Measurements from ENCODE around the gene SLC34A1.

Gene SLC34A1

GRCh38 chr5:177433658-177434217, 49.5 kb downstream of the SLC34A1 start:
- peaks cover 42% of the 10 kb centered on the region for H3K79me2 ChIP-seq (ENCODE audit: insufficient read depth, low read length)
- no peak overlapping the region for H2AFZ ChIP-seq (ENCODE audit: low read length)
- no peaks in the 10 kb centered on the region for H3K27me3 ChIP-seq (ENCODE audit: insufficient read depth, low read length, poor library complexity, severe bottlenecking)
- H3K36me3 ChIP-seq (ENCODE audit: insufficient read depth, low read length): peaks cover 36% of the 10 kb centered on the region; the same call in 1 of the 2 replicates
- peaks cover 10% of the 10 kb centered on the region for H4K20me1 ChIP-seq (ENCODE audit: insufficient read depth, low read length, poor library complexity, severe bottlenecking)
- TF ChIP-seq EZH2phosphoT487 (IDR thresholded peaks at IDR 0.05; ENCODE audit: borderline replicate concordance): no peak
- TF ChIP-seq, protein P1, sequence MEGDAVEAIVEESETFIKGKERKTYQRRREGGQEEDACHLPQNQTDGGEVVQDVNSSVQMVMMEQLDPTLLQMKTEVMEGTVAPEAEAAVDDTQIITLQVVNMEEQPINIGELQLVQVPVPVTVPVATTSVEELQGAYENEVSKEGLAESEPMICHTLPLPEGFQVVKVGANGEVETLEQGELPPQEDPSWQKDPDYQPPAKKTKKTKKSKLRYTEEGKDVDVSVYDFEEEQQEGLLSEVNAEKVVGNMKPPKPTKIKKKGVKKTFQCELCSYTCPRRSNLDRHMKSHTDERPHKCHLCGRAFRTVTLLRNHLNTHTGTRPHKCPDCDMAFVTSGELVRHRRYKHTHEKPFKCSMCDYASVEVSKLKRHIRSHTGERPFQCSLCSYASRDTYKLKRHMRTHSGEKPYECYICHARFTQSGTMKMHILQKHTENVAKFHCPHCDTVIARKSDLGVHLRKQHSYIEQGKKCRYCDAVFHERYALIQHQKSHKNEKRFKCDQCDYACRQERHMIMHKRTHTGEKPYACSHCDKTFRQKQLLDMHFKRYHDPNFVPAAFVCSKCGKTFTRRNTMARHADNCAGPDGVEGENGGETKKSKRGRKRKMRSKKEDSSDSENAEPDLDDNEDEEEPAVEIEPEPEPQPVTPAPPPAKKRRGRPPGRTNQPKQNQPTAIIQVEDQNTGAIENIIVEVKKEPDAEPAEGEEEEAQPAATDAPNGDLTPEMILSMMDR (conservative IDR thresholded peaks at IDR 0.05; ENCODE audit: low read length): no peak
- H3K4me2 ChIP-seq (ENCODE audit: low read depth, low read length, poor library complexity, severe bottlenecking): no peak overlapping the region
- H3K9me2 ChIP-seq (replicated peaks; ENCODE audit: low read depth, low read length): no peaks in the 10 kb centered on the region
- no peak overlapping the region for H3K4me3 ChIP-seq (ENCODE audit: low read length, poor library complexity, severe bottlenecking)
- no peaks in the 10 kb centered on the region for H3F3A ChIP-seq (ENCODE audit: low read depth)
- H3K9ac ChIP-seq (ENCODE audit: low read depth, low read length, poor library complexity, severe bottlenecking): no peak overlapping the region
- H3K9me3 ChIP-seq (ENCODE audit: insufficient read depth, low read depth, low read length): no peaks in the 10 kb centered on the region
- peaks cover 38% of the 10 kb centered on the region for H3K4me1 ChIP-seq (ENCODE audit: insufficient read depth, low read length, poor library complexity, severe bottlenecking)

DNA sequence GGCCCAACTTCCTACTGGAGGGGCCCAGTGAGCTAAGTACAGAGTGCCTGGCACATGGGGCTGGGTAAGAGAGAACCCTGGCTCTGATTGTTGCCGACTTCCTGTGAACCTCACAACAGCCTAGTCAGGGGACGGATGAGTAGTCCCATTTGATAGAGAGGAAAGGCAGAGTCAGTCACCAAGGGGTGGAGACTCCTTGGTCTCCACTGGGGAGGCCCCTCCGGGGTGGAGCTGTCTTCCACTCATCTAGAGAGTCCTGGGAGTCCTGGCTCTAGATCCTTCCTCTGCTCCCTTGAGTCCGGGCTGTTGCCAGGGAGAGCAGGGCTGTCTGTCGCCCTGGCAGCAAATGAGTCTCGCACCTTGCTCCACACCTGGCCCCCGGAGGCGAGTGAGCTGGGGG, 50.2 kb downstream of the SLC34A1 start:
- Histone ChIP-seq H3K4me1 (ENCODE audit: insufficient read depth, low read length, poor library complexity, severe bottlenecking) (peaks cover 32% of the 10 kb centered on the region), H3K79me2 (ENCODE audit: insufficient read depth, low read length) (peaks cover 35% of the 10 kb centered on the region), H3K4me3 (ENCODE audit: low read length, poor library complexity, severe bottlenecking) (no peak overlapping the region), H3K9me3 (ENCODE audit: insufficient read depth, low read depth, low read length) (no peaks in the 10 kb centered on the region), H3K36me3 (ENCODE audit: insufficient read depth, low read length) (peaks cover 36% of the 10 kb centered on the region; the same call in 1 of the 2 replicates), H3K27me3 (ENCODE audit: insufficient read depth, low read length, poor library complexity, severe bottlenecking) (no peaks in the 10 kb centered on the region), H3K9me2 (replicated peaks; ENCODE audit: low read depth, low read length) (no peaks in the 10 kb centered on the region), H3K4me2 (ENCODE audit: low read depth, low read length, poor library complexity, severe bottlenecking) (no peak overlapping the region), H3F3A (ENCODE audit: low read depth) (no peaks in the 10 kb centered on the region), H2AFZ (ENCODE audit: low read length) (no peak overlapping the region), H3K9ac (ENCODE audit: low read depth, low read length, poor library complexity, severe bottlenecking) (no peak overlapping the region), H4K20me1 (ENCODE audit: insufficient read depth, low read length, poor library complexity, severe bottlenecking) (peaks cover 7% of the 10 kb centered on the region)
- no peak for TF ChIP-seq EZH2phosphoT487 (IDR thresholded peaks at IDR 0.05; ENCODE audit: borderline replicate concordance)
- TF ChIP-seq, protein P1 (conservative IDR thresholded peaks at IDR 0.05; ENCODE audit: low read length): no peak

DNA sequence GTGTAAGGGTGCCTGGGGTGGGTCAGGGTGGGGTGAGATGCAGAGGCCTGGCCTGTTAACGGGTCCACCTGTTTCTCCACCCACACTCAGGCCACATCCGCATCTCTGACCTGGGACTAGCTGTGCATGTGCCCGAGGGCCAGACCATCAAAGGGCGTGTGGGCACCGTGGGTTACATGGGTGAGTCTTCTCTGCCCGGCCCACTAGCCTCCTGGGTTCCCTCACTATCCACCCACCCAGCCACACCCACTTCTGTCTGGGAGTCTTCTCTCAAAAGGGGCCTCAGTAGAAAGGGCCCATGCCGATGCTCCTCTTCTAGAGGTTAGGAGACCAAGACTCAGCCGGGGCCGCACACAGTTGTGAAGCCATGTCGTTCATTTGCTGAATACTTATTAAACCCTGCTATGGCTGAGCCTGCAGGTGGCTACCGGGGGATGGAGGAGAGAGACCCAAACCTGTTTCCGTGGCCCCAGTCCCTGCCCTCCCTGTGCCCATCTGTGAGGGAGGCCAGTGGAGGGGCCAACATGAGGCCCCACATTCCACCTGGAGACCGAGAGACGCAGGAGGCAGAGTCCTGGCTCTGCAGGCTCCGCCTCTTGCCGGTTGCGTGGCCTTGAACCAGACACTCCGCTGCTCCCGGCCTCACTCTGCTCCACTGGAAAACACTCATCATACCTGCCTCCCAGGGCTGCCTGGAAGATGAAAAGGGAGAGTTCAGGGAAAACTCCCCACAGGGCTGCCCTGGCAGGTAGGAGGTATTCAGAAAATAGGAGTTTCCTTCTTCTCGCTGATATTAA, 50.9 kb downstream of the SLC34A1 start:
- no peak overlapping the region for H2AFZ ChIP-seq (ENCODE audit: low read length)

More for the DNA sequence above, 50.9 kb downstream of the SLC34A1 start:
- Histone ChIP-seq H3F3A (ENCODE audit: low read depth) (no peaks in the 10 kb centered on the region), H3K79me2 (ENCODE audit: insufficient read depth, low read length) (peaks cover 28% of the 10 kb centered on the region), H3K9ac (ENCODE audit: low read depth, low read length, poor library complexity, severe bottlenecking) (no peak overlapping the region), H3K36me3 (ENCODE audit: insufficient read depth, low read length) (peaks cover 36% of the 10 kb centered on the region; the same call in 1 of the 2 replicates), H3K4me3 (ENCODE audit: low read length, poor library complexity, severe bottlenecking) (no peak overlapping the region), H4K20me1 (ENCODE audit: insufficient read depth, low read length, poor library complexity, severe bottlenecking) (peaks cover 2% of the 10 kb centered on the region), H3K4me1 (ENCODE audit: insufficient read depth, low read length, poor library complexity, severe bottlenecking) (peaks cover 25% of the 10 kb centered on the region), H3K9me2 (replicated peaks; ENCODE audit: low read depth, low read length) (no peaks in the 10 kb centered on the region), H3K9me3 (ENCODE audit: insufficient read depth, low read depth, low read length) (no peaks in the 10 kb centered on the region), H3K4me2 (ENCODE audit: low read depth, low read length, poor library complexity, severe bottlenecking) (no peak overlapping the region), H3K27me3 (ENCODE audit: insufficient read depth, low read length, poor library complexity, severe bottlenecking) (no peaks in the 10 kb centered on the region)
- TF ChIP-seq, protein P1 (conservative IDR thresholded peaks at IDR 0.05; ENCODE audit: low read length): no peak
- TF ChIP-seq EZH2phosphoT487 (IDR thresholded peaks at IDR 0.05; ENCODE audit: borderline replicate concordance): no peak

Data from Loucy (cell line).